ENCODE results near the gene PNMA8A. TPM values are rescaled to one million over a fixed set of nuclear protein-coding genes. Genes with fewer than 3 reads are reported as not detected.
A peak's percentile ranks its signal among the peaks of the same experiment; 100 is the strongest.

The PNMA8A gene
- total RNA-seq, result not detected in 2 replicates

GRCh38 chr19:46471116-46471733 is at the start of gene PNMA8A:
Gene PNMA8A, minus strand, starts transcription at chr19:46471563. Its CDS starts 528 bp downstream, at chr19:46471035.
- peaks cover 50% of the 10 kb centered on the region for H3K27me3 Mint-ChIP-seq
- H3K27ac Mint-ChIP-seq, result no peak within 1 kb of the TSS

GRCh38 chr19:46520616-46521015 is 49.3 kb upstream of the PNMA8A start:
- H3K27me3 Mint-ChIP-seq, result peaks cover 3% of the 10 kb centered on the region
- peaks cover 7% of the 10 kb centered on the region for H3K9me3 Mint-ChIP-seq
- H3K27ac Mint-ChIP-seq, result no peak overlapping the region
- H3K36me3 Mint-ChIP-seq (ENCODE audit: low read depth), result peaks cover 10% of the 10 kb centered on the region
- peaks cover 47% of the 10 kb centered on the region for H3K4me1 Mint-ChIP-seq
- intact Hi-C loops (cut with micrococcal nuclease), result no loop called here
- DNase-seq, result no peak
- H3K4me3 Mint-ChIP-seq, result no peak overlapping the region

More at GRCh38 chr19:46471116-46471733, at the start of gene PNMA8A:
- H3K4me3 Mint-ChIP-seq, result no peak within 1 kb of the TSS
- H3K4me1 Mint-ChIP-seq, result no peaks in the 10 kb centered on the region
- H3K9me3 Mint-ChIP-seq, result no peaks in the 10 kb centered on the region
- no peak for DNase-seq
- no peaks in the 10 kb centered on the region for H3K36me3 Mint-ChIP-seq (ENCODE audit: low read depth)
- intact Hi-C loops (cut with micrococcal nuclease), result no loop called here

- intact Hi-C loops (cut with micrococcal nuclease), result no loop called here
- no peak for DNase-seq
- Mint-ChIP-seq H3K9me3 (no peaks in the 10 kb centered on the region), H3K4me1 (peaks cover 40% of the 10 kb centered on the region), H3K27me3 (peaks cover 14% of the 10 kb centered on the region), H3K4me3 (no peak overlapping the region), H3K36me3 (ENCODE audit: low read depth) (peaks cover 4% of the 10 kb centered on the region), H3K27ac (no peak overlapping the region)
These were observed 46.1 kb upstream of the PNMA8A start for GRCh38 chr19:46517471-46517870.

GRCh38 chr19:46515879-46516350 is 44.6 kb upstream of the PNMA8A start:
- Mint-ChIP-seq H3K27me3 (peaks cover 24% of the 10 kb centered on the region), H3K4me1 (peaks cover 33% of the 10 kb centered on the region), H3K27ac (peak overlapping the region; percentile 28), H3K9me3 (no peaks in the 10 kb centered on the region), H3K36me3 (ENCODE audit: low read depth) (peaks cover 2% of the 10 kb centered on the region), H3K4me3 (no peak overlapping the region)
- DNase-seq, result peak; percentile 76
- intact Hi-C loops (cut with micrococcal nuclease), result loop anchor here (1.0 kb wide), 1 partner anchor 26 kb away; no protein-coding TSS in a partner anchor

GRCh38 chr19:46515290-46515609 is 43.9 kb upstream of the PNMA8A start:
- H3K27ac Mint-ChIP-seq, result no peak overlapping the region
- no peak for DNase-seq
- peaks cover 25% of the 10 kb centered on the region for H3K27me3 Mint-ChIP-seq
- no peak overlapping the region for H3K4me3 Mint-ChIP-seq
- peaks cover 2% of the 10 kb centered on the region for H3K36me3 Mint-ChIP-seq (ENCODE audit: low read depth)
- H3K4me1 Mint-ChIP-seq, result peaks cover 28% of the 10 kb centered on the region
- intact Hi-C loops (cut with micrococcal nuclease), result no loop called here
- no peaks in the 10 kb centered on the region for H3K9me3 Mint-ChIP-seq

GRCh38 chr19:46514589-46515289 is 43.4 kb upstream of the PNMA8A start:
- no peaks in the 10 kb centered on the region for H3K9me3 Mint-ChIP-seq
- intact Hi-C loops (cut with micrococcal nuclease), result loop anchor here (5.0 kb wide), 1 partner anchor 232 kb away; no protein-coding TSS in a partner anchor
- peaks cover 24% of the 10 kb centered on the region for H3K4me1 Mint-ChIP-seq
- peaks cover 2% of the 10 kb centered on the region for H3K36me3 Mint-ChIP-seq (ENCODE audit: low read depth)
- H3K27ac Mint-ChIP-seq, result no peak overlapping the region
- no peak for DNase-seq
- H3K27me3 Mint-ChIP-seq, result peaks cover 25% of the 10 kb centered on the region
- no peak overlapping the region for H3K4me3 Mint-ChIP-seq

GRCh38 chr19:46513461-46514236 is 42.3 kb upstream of the PNMA8A start:
- no peak overlapping the region for H3K4me3 Mint-ChIP-seq
- no peaks in the 10 kb centered on the region for H3K9me3 Mint-ChIP-seq
- peaks cover 22% of the 10 kb centered on the region for H3K4me1 Mint-ChIP-seq
- H3K27ac Mint-ChIP-seq, result no peak overlapping the region
- DNase-seq, result peak; percentile 94
- intact Hi-C loops (cut with micrococcal nuclease), result loop anchor here (1.0 to 5.0 kb wide), 3 partner anchors 111 to 231 kb away; no protein-coding TSS in a partner anchor
- peaks cover 26% of the 10 kb centered on the region for H3K27me3 Mint-ChIP-seq
- H3K36me3 Mint-ChIP-seq (ENCODE audit: low read depth), result peaks cover 2% of the 10 kb centered on the region

- Mint-ChIP-seq H3K9me3 (no peaks in the 10 kb centered on the region), H3K27me3 (peaks cover 33% of the 10 kb centered on the region), H3K4me3 (no peak overlapping the region), H3K27ac (no peak overlapping the region), H3K4me1 (peaks cover 20% of the 10 kb centered on the region), H3K36me3 (ENCODE audit: low read depth) (peaks cover 2% of the 10 kb centered on the region)
- DNase-seq, result no peak
- intact Hi-C loops (cut with micrococcal nuclease), result loop anchor here (5.0 kb wide), 1 partner anchor 229 kb away; no protein-coding TSS in a partner anchor
These were observed 39.9 kb upstream of the PNMA8A start for GRCh38 chr19:46511237-46511636.

- intact Hi-C loops (cut with micrococcal nuclease), result no loop called here
- Mint-ChIP-seq H3K4me3 (no peak overlapping the region), H3K27ac (no peak overlapping the region), H3K9me3 (no peaks in the 10 kb centered on the region), H3K4me1 (no peaks in the 10 kb centered on the region), H3K36me3 (ENCODE audit: low read depth) (no peaks in the 10 kb centered on the region), H3K27me3 (peaks cover 30% of the 10 kb centered on the region)
- DNase-seq, result no peak
These were observed 36.8 kb upstream of the PNMA8A start for GRCh38 chr19:46508206-46508605.

GRCh38 chr19:46503848-46504453 is 32.6 kb upstream of the PNMA8A start:
- intact Hi-C loops (cut with micrococcal nuclease), result no loop called here
- DNase-seq, result no peak
- no peaks in the 10 kb centered on the region for H3K4me1 Mint-ChIP-seq

GRCh38 chr19:46502891-46503290 is 31.5 kb upstream of the PNMA8A start:
- Mint-ChIP-seq H3K36me3 (ENCODE audit: low read depth) (no peaks in the 10 kb centered on the region), H3K27ac (no peak overlapping the region), H3K4me3 (no peak overlapping the region), H3K27me3 (peaks cover 35% of the 10 kb centered on the region), H3K4me1 (no peaks in the 10 kb centered on the region), H3K9me3 (no peaks in the 10 kb centered on the region)
- intact Hi-C loops (cut with micrococcal nuclease), result no loop called here
- DNase-seq, result no peak

More at GRCh38 chr19:46503848-46504453, 32.6 kb upstream of the PNMA8A start:
- H3K27me3 Mint-ChIP-seq, result peaks cover 35% of the 10 kb centered on the region
- no peak overlapping the region for H3K27ac Mint-ChIP-seq
- H3K4me3 Mint-ChIP-seq, result no peak overlapping the region
- no peaks in the 10 kb centered on the region for H3K9me3 Mint-ChIP-seq
- no peaks in the 10 kb centered on the region for H3K36me3 Mint-ChIP-seq (ENCODE audit: low read depth)

GRCh38 chr19:46499692-46500091 is 28.3 kb upstream of the PNMA8A start:
- Mint-ChIP-seq H3K4me3 (no peak overlapping the region), H3K36me3 (ENCODE audit: low read depth) (no peaks in the 10 kb centered on the region), H3K27ac (no peak overlapping the region), H3K27me3 (peaks cover 41% of the 10 kb centered on the region), H3K4me1 (peaks cover under 1% of the 10 kb centered on the region), H3K9me3 (no peaks in the 10 kb centered on the region)
- intact Hi-C loops (cut with micrococcal nuclease), result no loop called here
- DNase-seq, result no peak

- peaks cover 48% of the 10 kb centered on the region for H3K27me3 Mint-ChIP-seq
- H3K27ac Mint-ChIP-seq, result no peak overlapping the region
- intact Hi-C loops (cut with micrococcal nuclease), result no loop called here
These were observed 26.4 kb upstream of the PNMA8A start for GRCh38 chr19:46497773-46498172.

More at GRCh38 chr19:46497773-46498172, 26.4 kb upstream of the PNMA8A start:
- no peaks in the 10 kb centered on the region for H3K9me3 Mint-ChIP-seq
- peaks cover 5% of the 10 kb centered on the region for H3K4me1 Mint-ChIP-seq
- H3K4me3 Mint-ChIP-seq, result no peak overlapping the region
- no peak for DNase-seq
- no peaks in the 10 kb centered on the region for H3K36me3 Mint-ChIP-seq (ENCODE audit: low read depth)
